ENCODE measurements around the gene JCAD. TPM values are rescaled to one million over a fixed set of nuclear protein-coding genes. Genes with fewer than 3 reads are reported as not detected.

The JCAD gene
- total and polyA plus RNA-seq, 2 experiments from 2014 or later: 0.78 to 2.1 TPM

GRCh38 chr10:30068492-30069223 is 9.3 kb upstream of the JCAD start:
- DNase-seq (ENCODE audit: low spot score) (no peak), ATAC-seq (no peak)
- Histone ChIP-seq H3K36me3 (ENCODE audit: insufficient read depth) (no peaks in the 10 kb centered on the region), H3K9me2 (ENCODE audit: insufficient read depth) (no peaks in the 10 kb centered on the region), H3F3A (replicated peaks; ENCODE audit: low read depth) (no peaks in the 10 kb centered on the region), H3K4me3 (no peak overlapping the region), H3K27ac (ENCODE audit: low read depth) (no peak overlapping the region), H3K4me1 (ENCODE audit: insufficient read depth) (no peaks in the 10 kb centered on the region), H4K20me1 (replicated peaks; ENCODE audit: insufficient read depth) (no peaks in the 10 kb centered on the region), H3K79me2 (replicated peaks; ENCODE audit: insufficient read depth) (no peaks in the 10 kb centered on the region), H3K4me2 (no peak overlapping the region), H3K27me3 (ENCODE audit: insufficient read depth) (no peaks in the 10 kb centered on the region), H2AFZ (no peak overlapping the region)
- Mint-ChIP-seq H3K4me1 (no peaks in the 10 kb centered on the region), H3K9me3 (no peaks in the 10 kb centered on the region), H3K27ac (no peak overlapping the region), H3K27me3 (ENCODE audit: insufficient read depth, low read depth, poor library complexity) (peaks cover 4% of the 10 kb centered on the region), H3K4me3 (no peak overlapping the region), H3K36me3 (ENCODE audit: low read depth) (no peaks in the 10 kb centered on the region)
- TF ChIP-seq JUNB (IDR thresholded peaks at IDR 0.05; ENCODE audit: unreplicated experiment) (no peak), STAT1 (IDR thresholded peaks at IDR 0.05; ENCODE audit: unreplicated experiment) (no peak), ZNF462 (CRISPR knock-in tag; IDR thresholded peaks at IDR 0.05) (no peak), CREB1 (CRISPR knock-in tag; IDR thresholded peaks at IDR 0.05; ENCODE audit: low read depth) (no peak), EZH2 (IDR thresholded peaks at IDR 0.05; ENCODE audit: low read depth, unreplicated experiment) (no peak), REST (IDR thresholded peaks at IDR 0.05; ENCODE audit: unreplicated experiment) (no peak), ZNF114 (CRISPR knock-in tag; IDR thresholded peaks at IDR 0.05) (no peak)

Measured in GM23338 (cell line).